Stimulated activated naive B cell treated with anti-CD40 and anti-IgM and Interleukin-4, amounts not matched to agents 10 μg/mL and 1 μg/mL and 100 μg/mL, for 72 hours (primary cell): ENCODE measurements around the gene TTLL7.

Experiments
- ATAC-seq, 2 donors: fragments of 150-1000 bp; cut with Tn5 transposase; replicated peaks; 2 replicates each; pipeline ENCODE4 v1.10.0; 2021; ENCODE audit warnings: moderate library complexity in 1 of 2
- DNase-seq: peaks from one replicate; pipeline ENCODE4 v3.0.0; 2021
- H3K27ac Mint-ChIP-seq: one replicate; pipeline ENCODE4 v1.8.0; 2022; ENCODE audit warnings: mild to moderate bottlenecking, mixed read lengths
- H3K27me3 Mint-ChIP-seq, 2 donors: one replicate each; pipeline ENCODE4 v1.8.0; 2022; ENCODE audit warnings: mixed read lengths in 2 of 2
- H3K36me3 Mint-ChIP-seq, 2 donors: one replicate each; pipeline ENCODE4 v1.8.0; 2022; ENCODE audit warnings: mixed read lengths in 2 of 2, mild to moderate bottlenecking in 1 of 2
- H3K4me1 Mint-ChIP-seq, 2 donors: one replicate each; pipeline ENCODE4 v1.8.0; 2022; ENCODE audit warnings: mixed read lengths in 2 of 2, mild to moderate bottlenecking in 1 of 2
- H3K4me3 Mint-ChIP-seq, 2 donors: one replicate each; pipeline ENCODE4 v1.8.0; 2022; ENCODE audit warnings: mild to moderate bottlenecking in 2 of 2, mixed read lengths in 2 of 2, moderate library complexity in 1 of 2
- H3K9me3 Mint-ChIP-seq, 2 donors: one replicate each; pipeline ENCODE4 v1.8.0; 2022; ENCODE audit warnings: mixed read lengths in 2 of 2, mild to moderate bottlenecking in 1 of 2

TTLL7 gene

DNA sequence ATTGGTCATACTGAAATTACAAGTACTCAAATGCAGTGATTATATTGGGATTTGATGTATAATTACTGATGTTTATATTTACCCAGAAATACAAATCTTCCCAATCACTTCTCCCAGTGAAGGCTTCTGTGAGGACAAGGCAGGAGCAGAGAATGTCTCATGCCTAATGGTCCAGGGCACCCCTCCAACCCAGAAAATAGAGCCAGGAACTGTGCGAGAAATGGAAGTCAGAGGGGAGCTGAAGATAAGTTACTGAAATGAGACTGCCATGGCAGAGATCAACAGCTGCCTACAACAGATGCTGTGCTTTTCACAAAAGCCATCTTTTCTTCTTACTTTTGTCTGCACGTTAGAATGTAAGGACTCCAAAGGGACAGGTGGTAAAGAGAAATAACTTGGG, 171.2 kb downstream of the TTLL7 start:
- no peak overlapping the region for H3K27ac Mint-ChIP-seq

DNA sequence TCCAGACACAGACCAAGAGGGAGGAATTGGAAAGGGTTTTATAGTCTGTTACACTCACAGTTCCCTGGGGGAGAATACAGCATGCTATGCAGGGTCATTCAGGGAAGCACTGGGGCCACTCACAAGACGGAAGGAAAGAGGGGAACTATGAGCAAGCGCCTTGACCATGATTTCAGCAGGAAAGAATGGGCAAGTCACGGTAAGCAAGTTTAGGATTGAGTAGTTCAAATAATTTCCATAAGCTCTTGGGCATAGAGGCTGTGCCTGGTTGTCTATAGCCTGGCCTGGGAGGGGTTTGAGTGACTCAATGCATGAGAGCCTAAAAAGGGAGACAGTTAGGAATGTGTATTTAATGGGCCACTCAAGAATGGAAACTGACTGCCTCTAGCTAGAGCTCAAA, 176.7 kb downstream of the TTLL7 start:
- Mint-ChIP-seq H3K4me1 (peaks cover 3 to 13% of the 10 kb centered on the region in 2 donors), H3K9me3 (peaks cover 11 to 18% of the 10 kb centered on the region in 2 donors), H3K36me3 (peaks cover 0 to 5% of the 10 kb centered on the region in 2 donors), H3K4me3 (no peak overlapping the region), H3K27me3 (peaks cover 0 to 7% of the 10 kb centered on the region in 2 donors), H3K27ac (no peak overlapping the region)
- ATAC-seq (no peak), DNase-seq (no peak)

More for the DNA sequence above, 171.2 kb downstream of the TTLL7 start:
- no peaks in the 10 kb centered on the region for H3K4me1 Mint-ChIP-seq
- H3K27me3 Mint-ChIP-seq: peaks cover 0 to 7% of the 10 kb centered on the region in 2 donors
- H3K36me3 Mint-ChIP-seq: no peaks in the 10 kb centered on the region
- no peak for DNase-seq
- peaks cover 0 to 5% of the 10 kb centered on the region in 2 donors for H3K9me3 Mint-ChIP-seq
- H3K4me3 Mint-ChIP-seq: no peak overlapping the region
- no peak for ATAC-seq

DNA sequence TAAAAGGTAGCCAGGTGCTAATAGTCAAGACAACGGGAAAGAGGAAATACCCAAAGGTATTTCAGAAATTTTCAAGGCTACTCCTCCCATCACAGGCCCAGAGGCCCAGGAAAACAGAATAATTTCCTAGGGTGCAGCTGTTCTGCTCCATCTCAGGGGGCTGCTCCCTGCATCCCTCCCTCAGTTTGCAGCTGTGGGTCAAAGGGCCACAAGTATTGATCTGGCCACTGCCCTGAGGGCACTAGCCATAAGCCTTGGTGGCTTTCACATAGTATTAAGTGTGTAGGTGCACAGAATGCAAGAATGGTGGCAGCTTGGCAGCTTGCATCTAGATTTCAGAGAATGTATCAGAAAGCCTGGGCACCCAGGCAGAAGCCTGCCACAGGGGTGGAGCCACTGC, 179.5 kb downstream of the TTLL7 start:
- Mint-ChIP-seq H3K4me1 (peaks cover 3 to 13% of the 10 kb centered on the region in 2 donors), H3K4me3 (no peak overlapping the region), H3K27me3 (peaks cover 0 to 7% of the 10 kb centered on the region in 2 donors), H3K9me3 (peaks cover 11 to 16% of the 10 kb centered on the region in 2 donors), H3K27ac (no peak overlapping the region), H3K36me3 (peaks cover 0 to 5% of the 10 kb centered on the region in 2 donors)
- DNase-seq (no peak), ATAC-seq (no peak)

DNA sequence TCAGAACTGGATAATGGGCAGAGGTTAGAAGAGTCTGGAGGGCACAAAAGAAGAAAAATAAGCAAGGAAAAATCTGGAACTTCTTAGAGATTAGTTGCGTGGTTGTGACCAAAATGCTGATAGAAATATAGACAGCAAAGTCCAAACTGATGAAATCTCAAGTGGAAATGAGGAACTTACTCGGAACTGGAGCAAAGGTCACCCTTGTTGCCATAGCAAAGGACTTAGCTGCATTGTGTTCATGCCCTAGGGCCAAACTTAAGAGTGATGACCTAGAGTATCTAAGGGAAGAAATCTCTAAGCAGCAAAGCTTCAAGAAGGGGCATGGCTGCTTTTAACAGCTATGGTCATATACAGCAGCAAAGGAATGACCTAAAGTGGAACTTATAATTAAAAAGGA, 180.0 kb downstream of the TTLL7 start:
- Mint-ChIP-seq H3K9me3 (peaks cover 11 to 16% of the 10 kb centered on the region in 2 donors), H3K4me1 (peaks cover 3 to 13% of the 10 kb centered on the region in 2 donors), H3K36me3 (peaks cover 0 to 5% of the 10 kb centered on the region in 2 donors), H3K27me3 (peaks cover 0 to 7% of the 10 kb centered on the region in 2 donors), H3K4me3 (no peak overlapping the region), H3K27ac (no peak overlapping the region)
- peak; percentile 54 to 68 for ATAC-seq
- no peak for DNase-seq

DNA sequence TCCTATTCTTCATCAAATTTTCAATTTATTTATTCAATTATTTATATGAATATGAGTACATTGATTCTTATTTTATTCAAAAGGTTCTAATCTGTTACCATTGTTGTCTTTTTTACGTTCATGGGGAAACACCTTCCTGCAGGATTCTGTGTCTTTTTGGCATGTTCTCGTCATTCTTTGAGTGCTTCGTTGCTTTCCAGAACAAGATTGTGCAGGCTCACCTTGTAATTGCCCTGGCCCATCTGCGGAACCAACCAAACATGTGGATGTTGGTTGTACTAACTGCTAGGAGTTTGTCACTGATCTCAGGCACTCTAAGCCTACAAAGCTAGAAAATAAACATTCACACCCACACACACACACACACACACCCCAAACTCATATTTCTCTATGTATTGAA, 182.1 kb downstream of the TTLL7 start:
- no peak for ATAC-seq
- no peak overlapping the region for H3K4me3 Mint-ChIP-seq
- peaks cover 0 to 5% of the 10 kb centered on the region in 2 donors for H3K36me3 Mint-ChIP-seq

DNA sequence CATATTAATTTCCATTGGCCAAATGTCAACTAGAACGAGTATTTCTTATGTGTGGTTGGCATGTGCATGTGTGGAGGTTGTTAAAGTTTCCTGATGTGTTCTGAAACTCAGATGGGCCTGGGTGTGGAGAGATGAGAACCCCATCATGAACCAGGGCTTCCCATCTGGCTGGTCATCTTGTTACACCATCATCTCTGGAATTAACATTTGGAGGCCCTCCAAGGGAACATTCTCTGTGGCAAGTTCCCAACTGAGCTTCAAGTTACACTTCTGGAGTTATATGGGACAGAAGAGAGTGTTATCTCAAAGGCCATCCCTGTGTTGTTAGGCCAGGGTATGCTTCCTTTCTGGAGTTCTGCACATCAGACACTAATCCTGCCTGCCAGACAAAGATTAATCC, 183.6 kb downstream of the TTLL7 start:
- H3K27ac Mint-ChIP-seq: no peak overlapping the region
- peaks cover 3 to 13% of the 10 kb centered on the region in 2 donors for H3K4me1 Mint-ChIP-seq
- no peak for ATAC-seq
- H3K27me3 Mint-ChIP-seq: no peaks in the 10 kb centered on the region
- peaks cover 0 to 5% of the 10 kb centered on the region in 2 donors for H3K36me3 Mint-ChIP-seq
- no peak for DNase-seq
- no peak overlapping the region for H3K4me3 Mint-ChIP-seq
- peaks cover 11 to 13% of the 10 kb centered on the region in 2 donors for H3K9me3 Mint-ChIP-seq

More for the DNA sequence above, 182.1 kb downstream of the TTLL7 start:
- Mint-ChIP-seq H3K4me1 (peaks cover 3 to 13% of the 10 kb centered on the region in 2 donors), H3K9me3 (peaks cover 11 to 14% of the 10 kb centered on the region in 2 donors), H3K27me3 (peaks cover 0 to 2% of the 10 kb centered on the region in 2 donors), H3K27ac (no peak overlapping the region)
- DNase-seq: no peak
